Esophagus squamous epithelium (tissue), 5 donors: ENCODE data around the gene EEF1A2. TPM values are rescaled to one million over a fixed set of nuclear protein-coding genes. Genes with fewer than 3 reads are reported as not detected.

Source experiments
- DNase-seq: peaks from one replicate; lab custom pipeline; 2025; lab: John Stamatoyannopoulos, UW
- H3K27ac ChIP-seq, 4 donors: fragments of 200-600 bp; sonication (generic); one replicate each; pipeline ENCODE4 v1.5.1; 2016 to 2019; ENCODE audit warnings: mild to moderate bottlenecking in 1 of 4
- H3K27me3 ChIP-seq, 4 donors: fragments of 200-600 bp; sonication (generic); 1 replicate in 3 of 4; 2 replicates in 1 of 4; pipeline versions ENCODE4 v1.5.1 to v1.6.0; 2017 to 2021; ENCODE audit warnings: antibody characterized with exemption in 1 of 4
- H3K36me3 ChIP-seq, 3 donors: fragments of 200-600 bp; sonication (generic); one replicate each; pipeline ENCODE4 v1.5.1; 2016 to 2019
- H3K4me1 ChIP-seq, 3 donors: fragments of 200-600 bp; sonication (generic); one replicate each; pipeline ENCODE4 v1.5.1; 2017 to 2019
- H3K4me3 ChIP-seq, 4 donors: fragments of 200-600 bp; sonication (generic); 1 replicate in 3 of 4; 2 replicates in 1 of 4; pipeline ENCODE4 v1.5.1; 2016 to 2019; ENCODE audit warnings: mild to moderate bottlenecking in 2 of 4, moderate library complexity in 1 of 4
- H3K9me3 ChIP-seq, 3 donors: fragments of 200-600 bp; sonication (generic); one replicate each; pipeline ENCODE4 v1.5.1; 2016 to 2019
- CTCF ChIP-seq, 6 experiments: fragments of 450-650 bp in 4 of 6; fragments of 200-600 bp in 2 of 6; sonication (generic) in 2 of 6; IDR thresholded peaks; one replicate each; pipeline ENCODE4 v1.5.1; 2016 to 2019; ENCODE audit warnings: antibody characterized with exemption in 6 of 6, mild to moderate bottlenecking in 4 of 6, moderate library complexity in 4 of 6
- POLR2A ChIP-seq, 4 donors: fragments of 450-650 bp; IDR thresholded peaks; one replicate each; pipeline ENCODE4 v1.6.1; 2017; ENCODE audit warnings: antibody characterized with exemption in 4 of 4, mild to moderate bottlenecking in 4 of 4, moderate library complexity in 3 of 4
- WGBS, 2 donors: methylation state at CpG; one replicate each; pipeline ENCODE4 v1.1.5; 2018; 5-methylcytosine and 5-hydroxymethylcytosine counted together
- intact Hi-C: fragments of 100-400 bp; cut with DNase I; formaldehyde crosslinking; loops from one replicate; pipeline ENCODE4 v1.15.0; 2022
- total RNA-seq, 4 donors: library from RNA; depleted of rRNA; stranded (reverse); fragments of >200 nt; gene quantifications; one replicate each; pipeline ENCODE4 v1.1.0, GENCODE V29; 2016
- donor health status: DM: yes; HTN: yes; CAD: no.

The EEF1A2 gene
- total RNA-seq, 4 donors from 2014 or later = 0.44 to 3.1 (median 1.9) TPM

GRCh38 chr20:63527184-63527583 lies 28.3 kb upstream of the EEF1A2 start:
- intact Hi-C loops = no loop called here
- peaks cover 6 to 40% (median 7%) of the 10 kb centered on the region in 3 donors for H3K36me3 ChIP-seq
- H3K4me1 ChIP-seq = peaks cover 6 to 64% (median 9%) of the 10 kb centered on the region in 3 donors
- WGBS, 2 donors = 76 to 80% methylated on average over 4 to 5 of the region's 9 CpGs
- peaks cover 0 to 6% (median 0%) of the 10 kb centered on the region in 4 donors for H3K27me3 ChIP-seq
- no peaks in the 10 kb centered on the region for H3K9me3 ChIP-seq
- H3K4me3 ChIP-seq = no peak overlapping the region
- H3K27ac ChIP-seq = peak overlapping the region in 2 of 4 donors; percentile 61 to 96
- DNase-seq = no peak
- no peak for TF ChIP-seq POLR2A (IDR thresholded peaks at IDR 0.05)
- no peak for TF ChIP-seq CTCF (IDR thresholded peaks at IDR 0.05)

GRCh38 chr20:63525971-63526370 lies 27.1 kb upstream of the EEF1A2 start:
- H3K36me3 ChIP-seq = peaks cover 6 to 48% (median 7%) of the 10 kb centered on the region in 3 donors
- no peaks in the 10 kb centered on the region for H3K9me3 ChIP-seq
- H3K4me1 ChIP-seq = peaks cover 15 to 70% (median 17%) of the 10 kb centered on the region in 3 donors
- H3K27ac ChIP-seq = peak overlapping the region in 3 of 4 donors; percentile 45 to 96 (median 69)
- no peak overlapping the region for H3K4me3 ChIP-seq
- WGBS, 2 donors = 12% methylated on average over 2 of the region's 2 CpGs
- intact Hi-C loops = no loop called here
- no peak for TF ChIP-seq POLR2A (IDR thresholded peaks at IDR 0.05)
- TF ChIP-seq CTCF (IDR thresholded peaks at IDR 0.05) = no peak
- no peak for DNase-seq
- H3K27me3 ChIP-seq = peaks cover 0 to 6% (median 0%) of the 10 kb centered on the region in 4 donors

- Histone ChIP-seq H3K27ac (peak overlapping the region in 3 of 4 donors; percentile 45 to 96 (median 69)), H3K36me3 (peaks cover 6 to 42% (median 7%) of the 10 kb centered on the region in 3 donors), H3K9me3 (no peaks in the 10 kb centered on the region), H3K4me1 (peaks cover 15 to 63% (median 17%) of the 10 kb centered on the region in 3 donors), H3K27me3 (peaks cover 0 to 1% (median 0%) of the 10 kb centered on the region in 4 donors), H3K4me3 (no peak overlapping the region)
- no peak for DNase-seq
- no peak for TF ChIP-seq POLR2A (IDR thresholded peaks at IDR 0.05)
- 57 to 59% methylated on average over 3 of the region's 3 CpGs for WGBS, 2 donors
- intact Hi-C loops = no loop called here
Measured at GRCh38 chr20:63525185-63525584, 26.3 kb upstream of the EEF1A2 start.

DNA sequence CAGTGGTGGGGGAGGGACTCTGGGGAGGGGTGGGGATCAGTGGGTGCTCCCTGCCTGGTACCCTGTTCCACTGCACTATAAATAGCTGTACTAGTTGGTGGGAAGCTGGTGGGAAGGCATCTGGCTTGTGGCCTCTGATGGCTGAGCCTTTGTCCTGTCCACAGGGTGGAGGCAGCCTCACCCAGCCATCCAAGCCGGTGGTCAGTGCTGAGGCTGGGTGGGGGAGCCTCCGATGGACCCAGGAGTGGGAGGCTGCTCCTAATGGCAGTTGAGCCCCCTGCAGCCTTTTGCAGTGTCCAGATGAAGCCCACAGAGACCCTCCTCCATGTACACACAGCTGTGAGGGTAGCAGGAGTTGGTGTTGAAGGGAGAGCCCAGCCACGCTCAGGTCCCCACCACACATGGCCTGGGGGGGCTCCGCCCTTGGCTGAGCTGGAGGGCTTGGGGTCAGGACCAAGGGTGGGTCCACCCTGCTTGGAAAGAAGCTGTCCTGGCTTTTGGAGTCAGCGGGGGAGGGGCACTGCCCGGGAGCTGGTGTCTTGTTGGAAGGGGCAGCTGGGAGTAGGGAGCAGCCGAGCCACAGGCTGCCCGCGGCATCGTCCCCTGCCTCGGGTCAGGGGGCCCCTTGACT lies 24.2 kb upstream of the EEF1A2 start:
- H3K9me3 ChIP-seq = no peaks in the 10 kb centered on the region
- TF ChIP-seq CTCF (IDR thresholded peaks at IDR 0.05) (no peak), POLR2A (IDR thresholded peaks at IDR 0.05) (no peak)
- H3K27me3 ChIP-seq = no peaks in the 10 kb centered on the region
- no peak for DNase-seq
- H3K36me3 ChIP-seq = peaks cover 6 to 36% (median 7%) of the 10 kb centered on the region in 3 donors
- peaks cover 22 to 69% (median 27%) of the 10 kb centered on the region in 3 donors for H3K4me1 ChIP-seq
- peak overlapping the region; percentile 67 to 100 (median 90) for H3K27ac ChIP-seq
- WGBS, 2 donors = 80% methylated on average over 1 of the region's 11 CpGs; no CpG with 5 or more reads in 1 of the 2 donors
- intact Hi-C loops = no loop called here
- H3K4me3 ChIP-seq = peak overlapping the region in 3 of 4 donors; percentile 8 to 87 (median 80)

- Histone ChIP-seq H3K9me3 (no peaks in the 10 kb centered on the region), H3K27me3 (no peaks in the 10 kb centered on the region), H3K27ac (peak overlapping the region; percentile 67 to 100 (median 90)), H3K4me1 (peaks cover 22 to 69% (median 27%) of the 10 kb centered on the region in 3 donors), H3K4me3 (peak overlapping the region; percentile 61 to 95 (median 84)), H3K36me3 (peaks cover 6 to 44% (median 7%) of the 10 kb centered on the region in 3 donors)
- no peak for DNase-seq
- intact Hi-C loops = no loop called here
- 27 to 66% methylated on average over 5 to 7 of the region's 13 CpGs for WGBS, 2 donors
- TF ChIP-seq CTCF (IDR thresholded peaks at IDR 0.05) (no peak), POLR2A (IDR thresholded peaks at IDR 0.05) (no peak)
Measured at GRCh38 chr20:63522091-63522868, 23.4 kb upstream of the EEF1A2 start.
